Measurements from ENCODE around the gene OR2J2.
"Not testable (repeated sequence)": the region's sequence is repeated elsewhere in the genome, so short reads cannot be mapped to it uniquely, and the experiment has no call there.

Gene OR2J2

DNA sequence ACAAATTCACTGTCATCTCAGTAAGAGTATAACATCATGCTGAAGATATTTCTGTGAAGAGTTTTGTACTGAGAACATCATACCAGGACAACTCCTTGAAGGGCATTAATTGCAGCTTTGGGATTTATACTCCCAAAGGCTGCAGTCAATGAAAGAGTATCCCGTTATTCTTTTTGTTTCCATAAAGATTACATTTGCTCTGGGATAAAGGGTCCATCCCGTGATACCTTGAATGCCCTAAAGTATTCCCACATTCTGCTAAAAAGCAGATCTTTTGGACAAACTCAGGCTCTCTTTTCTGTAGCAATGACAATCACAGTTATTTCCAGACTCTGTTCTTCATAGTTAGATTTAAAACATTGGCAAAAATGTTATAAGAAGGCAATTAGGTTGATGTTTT lies at the start of gene OR2J2:
TSS of gene OR2J2 (plus strand) at position 301 of the 400 bp plus-strand sequence. CDS start 2,729 bp downstream, outside the sequence.
- H3K79me2 ChIP-seq (ENCODE audit: insufficient read depth, low read length); H3K9me3 ChIP-seq (ENCODE audit: insufficient read depth, low read length); H4K20me1 ChIP-seq (ENCODE audit: low read depth, low read length); H3K27me3 ChIP-seq (ENCODE audit: low read length); H3K4me2 ChIP-seq (ENCODE audit: low read depth, low read length, poor library complexity, severe bottlenecking); H3F3A ChIP-seq (ENCODE audit: insufficient read depth); H2AFZ ChIP-seq (ENCODE audit: low read depth, low read length, severe bottlenecking); H3K27ac ChIP-seq (ENCODE audit: low read depth, low read length); H3K9ac ChIP-seq (ENCODE audit: low read length); H3K9me2 ChIP-seq (replicated peaks; ENCODE audit: insufficient read depth, low read length); H3K4me3 ChIP-seq (ENCODE audit: insufficient read depth, low read length, poor library complexity, severe bottlenecking); H3K36me3 ChIP-seq (ENCODE audit: low read length): not testable (repeated sequence)

DNA sequence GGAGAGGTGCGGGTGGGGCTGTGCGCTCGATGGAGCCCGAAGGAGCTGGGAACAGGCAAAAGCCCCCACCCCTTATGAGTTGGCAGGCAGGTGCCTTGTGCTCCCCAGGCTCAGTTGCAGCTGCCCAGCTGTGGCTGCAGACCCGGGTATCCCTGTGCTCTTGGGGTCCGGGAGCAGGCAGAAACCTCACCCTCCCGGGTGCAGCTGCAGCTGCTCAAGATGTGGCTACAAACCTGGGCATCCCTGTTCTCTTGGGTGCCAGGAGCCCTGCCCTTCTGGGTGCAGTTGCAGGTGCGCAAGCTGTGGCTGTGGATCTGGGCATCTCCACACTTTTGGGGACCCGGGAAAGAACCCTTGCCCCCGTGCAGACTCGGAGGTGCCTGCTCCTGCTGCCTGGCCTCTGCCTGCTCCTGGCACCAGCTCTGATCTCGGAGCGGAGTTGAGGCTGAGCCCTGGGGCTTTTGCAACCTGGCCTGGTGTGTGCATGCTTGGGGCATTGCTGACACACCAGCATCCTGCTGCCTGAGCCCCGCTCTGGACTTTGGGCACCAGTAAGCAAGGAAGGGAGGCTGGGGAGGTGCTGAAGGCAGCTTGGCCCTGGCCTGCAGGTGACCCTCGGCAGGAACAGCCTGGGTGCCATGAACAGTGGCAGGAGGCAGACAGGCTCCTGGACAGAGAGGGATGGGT lies 41.2 kb upstream of the OR2J2 start:
- H3K79me2 ChIP-seq (ENCODE audit: insufficient read depth, low read length) = no peaks in the 10 kb centered on the region
- H3F3A ChIP-seq (ENCODE audit: insufficient read depth) = no peaks in the 10 kb centered on the region
- no peaks in the 10 kb centered on the region; the same call in 1 of the 2 replicates for H4K20me1 ChIP-seq (ENCODE audit: low read depth, low read length)
- H3K4me3 ChIP-seq (ENCODE audit: insufficient read depth, low read length, poor library complexity, severe bottlenecking) = no peak overlapping the region
- no peak overlapping the region for H3K4me2 ChIP-seq (ENCODE audit: low read depth, low read length, poor library complexity, severe bottlenecking)
- no peaks in the 10 kb centered on the region for H3K9me3 ChIP-seq (ENCODE audit: insufficient read depth, low read length)
- H3K9me2 ChIP-seq (replicated peaks; ENCODE audit: insufficient read depth, low read length) = no peaks in the 10 kb centered on the region
- H3K9ac ChIP-seq (ENCODE audit: low read length) = no peak overlapping the region
- no peaks in the 10 kb centered on the region for H3K27me3 ChIP-seq (ENCODE audit: low read length)
- H2AFZ ChIP-seq (ENCODE audit: low read depth, low read length, severe bottlenecking) = no peak overlapping the region
- no peak overlapping the region for H3K27ac ChIP-seq (ENCODE audit: low read depth, low read length)
- no peaks in the 10 kb centered on the region for H3K36me3 ChIP-seq (ENCODE audit: low read length)
- no peak for TF ChIP-seq EZH2phosphoT487 (conservative IDR thresholded peaks at IDR 0.05; ENCODE audit: low read length)
- TF ChIP-seq, protein P1, sequence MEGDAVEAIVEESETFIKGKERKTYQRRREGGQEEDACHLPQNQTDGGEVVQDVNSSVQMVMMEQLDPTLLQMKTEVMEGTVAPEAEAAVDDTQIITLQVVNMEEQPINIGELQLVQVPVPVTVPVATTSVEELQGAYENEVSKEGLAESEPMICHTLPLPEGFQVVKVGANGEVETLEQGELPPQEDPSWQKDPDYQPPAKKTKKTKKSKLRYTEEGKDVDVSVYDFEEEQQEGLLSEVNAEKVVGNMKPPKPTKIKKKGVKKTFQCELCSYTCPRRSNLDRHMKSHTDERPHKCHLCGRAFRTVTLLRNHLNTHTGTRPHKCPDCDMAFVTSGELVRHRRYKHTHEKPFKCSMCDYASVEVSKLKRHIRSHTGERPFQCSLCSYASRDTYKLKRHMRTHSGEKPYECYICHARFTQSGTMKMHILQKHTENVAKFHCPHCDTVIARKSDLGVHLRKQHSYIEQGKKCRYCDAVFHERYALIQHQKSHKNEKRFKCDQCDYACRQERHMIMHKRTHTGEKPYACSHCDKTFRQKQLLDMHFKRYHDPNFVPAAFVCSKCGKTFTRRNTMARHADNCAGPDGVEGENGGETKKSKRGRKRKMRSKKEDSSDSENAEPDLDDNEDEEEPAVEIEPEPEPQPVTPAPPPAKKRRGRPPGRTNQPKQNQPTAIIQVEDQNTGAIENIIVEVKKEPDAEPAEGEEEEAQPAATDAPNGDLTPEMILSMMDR (IDR thresholded peaks at IDR 0.05; ENCODE audit: insufficient read depth, low read length, poor library complexity, severe bottlenecking) = no peak

DNA sequence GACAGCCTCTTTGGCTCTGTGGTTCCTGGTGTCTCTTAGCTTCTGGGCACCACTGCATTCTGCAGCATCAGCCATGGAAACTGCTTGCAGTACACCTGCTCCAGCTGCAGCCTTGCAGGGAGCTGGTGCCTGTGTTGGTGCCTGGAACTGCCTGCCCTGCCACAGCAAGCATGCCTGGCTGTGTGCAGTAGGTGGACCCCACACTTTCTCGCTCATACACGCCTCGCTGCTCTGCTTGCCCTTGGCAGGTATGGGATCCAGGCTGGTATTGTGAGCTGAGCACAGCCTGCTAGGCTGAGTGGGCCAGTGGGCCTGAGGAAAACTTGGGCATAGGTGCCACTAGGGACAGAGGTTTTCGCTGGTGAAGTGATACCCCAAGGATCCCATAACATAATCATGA lies 40.1 kb upstream of the OR2J2 start:
- H3K27ac ChIP-seq (ENCODE audit: low read depth, low read length) = no peak overlapping the region

DNA sequence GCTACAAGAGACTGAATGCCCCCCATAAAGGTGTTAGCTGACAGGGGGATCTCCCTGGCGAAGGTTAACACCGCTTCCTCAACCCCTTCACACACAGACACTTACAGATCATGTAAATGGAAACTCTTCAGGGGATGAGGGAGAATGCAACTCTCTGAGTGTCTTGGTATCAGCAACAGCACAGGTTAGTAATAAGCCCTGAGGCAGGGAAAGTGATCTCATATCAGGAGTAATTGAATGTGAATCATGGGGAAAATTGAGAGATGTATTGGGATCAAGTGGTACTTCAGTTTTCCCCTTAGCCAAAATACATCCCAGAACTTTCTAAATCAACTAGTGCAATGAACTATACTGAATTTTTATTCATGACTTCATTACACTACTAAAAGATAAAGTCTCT lies 39.0 kb upstream of the OR2J2 start:
- no peak overlapping the region for H3K4me2 ChIP-seq (ENCODE audit: low read depth, low read length, poor library complexity, severe bottlenecking)

More for the DNA sequence above, 40.1 kb upstream of the OR2J2 start:
- Histone ChIP-seq H3K27me3 (ENCODE audit: low read length) (no peaks in the 10 kb centered on the region), H4K20me1 (ENCODE audit: low read depth, low read length) (no peaks in the 10 kb centered on the region; the same call in 1 of the 2 replicates), H2AFZ (ENCODE audit: low read depth, low read length, severe bottlenecking) (no peak overlapping the region), H3K36me3 (ENCODE audit: low read length) (no peaks in the 10 kb centered on the region), H3F3A (ENCODE audit: insufficient read depth) (no peaks in the 10 kb centered on the region), H3K9me3 (ENCODE audit: insufficient read depth, low read length) (no peaks in the 10 kb centered on the region), H3K4me3 (ENCODE audit: insufficient read depth, low read length, poor library complexity, severe bottlenecking) (no peak overlapping the region), H3K9ac (ENCODE audit: low read length) (no peak overlapping the region), H3K4me2 (ENCODE audit: low read depth, low read length, poor library complexity, severe bottlenecking) (no peak overlapping the region), H3K9me2 (replicated peaks; ENCODE audit: insufficient read depth, low read length) (no peaks in the 10 kb centered on the region), H3K79me2 (ENCODE audit: insufficient read depth, low read length) (no peaks in the 10 kb centered on the region)
- TF ChIP-seq EZH2phosphoT487 (conservative IDR thresholded peaks at IDR 0.05; ENCODE audit: low read length) = no peak
- TF ChIP-seq, protein P1 (IDR thresholded peaks at IDR 0.05; ENCODE audit: insufficient read depth, low read length, poor library complexity, severe bottlenecking) = no peak

More for the DNA sequence above, 39.0 kb upstream of the OR2J2 start:
- H3K9me3 ChIP-seq (ENCODE audit: insufficient read depth, low read length) = no peaks in the 10 kb centered on the region
- TF ChIP-seq, protein P1 (IDR thresholded peaks at IDR 0.05; ENCODE audit: insufficient read depth, low read length, poor library complexity, severe bottlenecking) = no peak
- no peak for TF ChIP-seq EZH2phosphoT487 (conservative IDR thresholded peaks at IDR 0.05; ENCODE audit: low read length)
- H3K27me3 ChIP-seq (ENCODE audit: low read length) = no peaks in the 10 kb centered on the region
- no peaks in the 10 kb centered on the region for H3F3A ChIP-seq (ENCODE audit: insufficient read depth)
- no peak overlapping the region for H3K4me3 ChIP-seq (ENCODE audit: insufficient read depth, low read length, poor library complexity, severe bottlenecking)
- no peaks in the 10 kb centered on the region for H3K9me2 ChIP-seq (replicated peaks; ENCODE audit: insufficient read depth, low read length)
- H2AFZ ChIP-seq (ENCODE audit: low read depth, low read length, severe bottlenecking) = no peak overlapping the region
- H3K27ac ChIP-seq (ENCODE audit: low read depth, low read length) = no peak overlapping the region
- no peaks in the 10 kb centered on the region for H3K79me2 ChIP-seq (ENCODE audit: insufficient read depth, low read length)
- no peaks in the 10 kb centered on the region for H3K36me3 ChIP-seq (ENCODE audit: low read length)
- no peaks in the 10 kb centered on the region; the same call in 1 of the 2 replicates for H4K20me1 ChIP-seq (ENCODE audit: low read depth, low read length)
- H3K9ac ChIP-seq (ENCODE audit: low read length) = no peak overlapping the region
